Liver (tissue), 3 donors: ENCODE measurements around the gene ARHGAP23.

ENCODE experiments used
- JUND ChIP-seq, 2 donors: IDR thresholded peaks; 2 replicates each; pipeline ENCODE4 v1.6.1; 2016; ENCODE audit warnings: antibody characterized with exemption in 2 of 2
- RAD21 ChIP-seq, 2 donors: IDR thresholded peaks; 2 replicates each; pipeline ENCODE4 v1.6.1; 2016; ENCODE audit warnings: antibody characterized with exemption in 2 of 2, mild to moderate bottlenecking in 2 of 2
- SP1 ChIP-seq: IDR thresholded peaks from 2 replicates; pipeline ENCODE4 v1.6.1; 2018; ENCODE audit warnings: antibody characterized with exemption, mild to moderate bottlenecking
- TAF1 ChIP-seq: conservative IDR thresholded peaks from 2 replicates; pipeline ENCODE4 v1.6.1; 2016; ENCODE audit warnings: antibody characterized with exemption, mild to moderate bottlenecking
- YY1 ChIP-seq: IDR thresholded peaks from 2 replicates; pipeline ENCODE4 v1.6.1; 2016; ENCODE audit warnings: antibody characterized with exemption, mild to moderate bottlenecking
- TF ChIP-seq, protein P1 (sequence below): fragments of 150-350 bp; IDR thresholded peaks from 2 replicates; pipeline ENCODE4 v1.5.1; 2017; ENCODE audit warnings: improper control_type of control experiment, low read depth, low read length; ENCODE audit not compliant: missing input control
- donor health status: healthy.
- donor health status: healthy.

- TF ChIP-seq, protein P1, sequence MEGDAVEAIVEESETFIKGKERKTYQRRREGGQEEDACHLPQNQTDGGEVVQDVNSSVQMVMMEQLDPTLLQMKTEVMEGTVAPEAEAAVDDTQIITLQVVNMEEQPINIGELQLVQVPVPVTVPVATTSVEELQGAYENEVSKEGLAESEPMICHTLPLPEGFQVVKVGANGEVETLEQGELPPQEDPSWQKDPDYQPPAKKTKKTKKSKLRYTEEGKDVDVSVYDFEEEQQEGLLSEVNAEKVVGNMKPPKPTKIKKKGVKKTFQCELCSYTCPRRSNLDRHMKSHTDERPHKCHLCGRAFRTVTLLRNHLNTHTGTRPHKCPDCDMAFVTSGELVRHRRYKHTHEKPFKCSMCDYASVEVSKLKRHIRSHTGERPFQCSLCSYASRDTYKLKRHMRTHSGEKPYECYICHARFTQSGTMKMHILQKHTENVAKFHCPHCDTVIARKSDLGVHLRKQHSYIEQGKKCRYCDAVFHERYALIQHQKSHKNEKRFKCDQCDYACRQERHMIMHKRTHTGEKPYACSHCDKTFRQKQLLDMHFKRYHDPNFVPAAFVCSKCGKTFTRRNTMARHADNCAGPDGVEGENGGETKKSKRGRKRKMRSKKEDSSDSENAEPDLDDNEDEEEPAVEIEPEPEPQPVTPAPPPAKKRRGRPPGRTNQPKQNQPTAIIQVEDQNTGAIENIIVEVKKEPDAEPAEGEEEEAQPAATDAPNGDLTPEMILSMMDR, result no peak
- TF ChIP-seq JUND (IDR thresholded peaks at IDR 0.05), result no peak
- no peak for TF ChIP-seq SP1
- no peak for TF ChIP-seq TAF1
- TF ChIP-seq RAD21 (IDR thresholded peaks at IDR 0.05), result no peak
- TF ChIP-seq YY1, result no peak
Observed at GRCh38 chr17:38558728-38559050, 130.4 kb downstream of the ARHGAP23 start.
